Measurements from ENCODE around the gene SPP2.

DNA sequence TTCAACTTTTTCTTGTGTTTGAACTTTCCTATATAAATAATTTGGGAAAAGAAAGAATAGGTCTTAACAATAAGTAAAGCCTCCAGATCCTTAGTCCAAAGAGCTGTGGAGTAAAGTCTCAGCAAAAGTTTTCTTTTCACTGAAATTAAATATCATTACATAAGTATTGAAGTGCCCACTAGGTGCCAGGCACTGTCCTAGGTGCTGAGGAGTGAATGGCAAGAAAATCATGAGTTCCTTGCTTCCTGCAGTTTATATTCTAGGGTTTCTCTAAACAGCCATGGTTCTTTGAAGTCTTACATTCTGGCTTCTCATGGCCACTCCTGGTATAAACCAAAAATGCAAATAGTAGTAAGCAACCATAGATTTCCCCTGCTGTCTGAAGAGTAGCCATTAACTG lies 59.7 kb downstream of the SPP2 start:
- no peak for TF ChIP-seq CTCF (conservative IDR thresholded peaks at IDR 0.05 in 1 of 2, IDR thresholded peaks at IDR 0.05 in 1 of 2; ENCODE audit: low read depth in 1 of 2, low read length in 2 of 2)
- TF ChIP-seq EZH2 (IDR thresholded peaks at IDR 0.05; ENCODE audit: low read length, missing control alignments): no peak

All from fibroblast of lung (primary cell).